Tibial nerve (tissue), 4 donors: ENCODE results near the gene IFNA2. TPM values are rescaled to one million over a fixed set of nuclear protein-coding genes. Genes with fewer than 3 reads are reported as not detected.
"Not testable (repeated sequence)": the region's sequence is repeated elsewhere in the genome, so short reads cannot be mapped to it uniquely, and the experiment has no call there.

ENCODE experiments used
- DNase-seq, 2 donors: peaks; one replicate each; pipeline ENCODE4 v3.0.0-alpha.2; 2019; ENCODE audit warnings: low spot score in 2 of 2
- H3K27ac ChIP-seq, 4 donors: fragments of 200-600 bp; sonication (generic) in 3 of 4; one replicate each; pipeline ENCODE4 v1.5.1; 2017 to 2019; ENCODE audit warnings: mild to moderate bottlenecking in 1 of 4
- H3K27me3 ChIP-seq, 2 donors: fragments of 200-600 bp; sonication (generic) in 1 of 2; one replicate each; pipeline versions ENCODE4 v1.5.1 to v1.6.0; 2017 to 2019
- H3K36me3 ChIP-seq, 3 donors: fragments of 200-600 bp; sonication (generic); one replicate each; pipeline ENCODE4 v1.5.1; 2018 to 2019
- H3K4me1 ChIP-seq, 4 donors: fragments of 200-600 bp; sonication (generic) in 3 of 4; one replicate each; pipeline ENCODE4 v1.5.1; 2017 to 2019
- H3K4me3 ChIP-seq, 4 donors: fragments of 200-600 bp; sonication (generic) in 3 of 4; one replicate each; pipeline ENCODE4 v1.5.1; 2017 to 2019; ENCODE audit warnings: mild to moderate bottlenecking in 1 of 4, moderate library complexity in 1 of 4
- H3K9me3 ChIP-seq, 4 donors: fragments of 200-600 bp; sonication (generic) in 3 of 4; one replicate each; pipeline ENCODE4 v1.5.1; 2017 to 2019
- CTCF ChIP-seq, 5 experiments: fragments of 200-600 bp in 3 of 5; fragments of 450-650 bp in 2 of 5; sonication (generic) in 3 of 5; IDR thresholded peaks; one replicate each; pipeline ENCODE4 v1.5.1; 2016 to 2019; ENCODE audit warnings: antibody characterized with exemption in 5 of 5, mild to moderate bottlenecking in 3 of 5, moderate library complexity in 2 of 5
- EP300 ChIP-seq, 2 donors: sonication (generic); formaldehyde crosslinking; IDR thresholded peaks; one replicate each; pipeline ENCODE4 v1.6.1; 2017; ENCODE audit warnings: antibody characterized with exemption in 2 of 2, mild to moderate bottlenecking in 1 of 2
- POLR2A ChIP-seq, 2 donors: fragments of 450-650 bp; IDR thresholded peaks; one replicate each; pipeline ENCODE4 v1.6.1; 2017; ENCODE audit warnings: antibody characterized with exemption in 2 of 2, mild to moderate bottlenecking in 2 of 2, moderate library complexity in 2 of 2
- WGBS, 2 donors: methylation state at CpG; one replicate each; pipeline ENCODE4 v1.1.5; 2018; 5-methylcytosine and 5-hydroxymethylcytosine counted together
- total RNA-seq, 4 donors: library from RNA; depleted of rRNA; stranded (reverse); fragments of >200 nt; gene quantifications; one replicate each; pipeline ENCODE4 v1.1.0, GENCODE V29; 2016

Gene IFNA2
- total RNA-seq, 4 donors from 2014 or later, result not detected

- no peak for DNase-seq
- no peak for TF ChIP-seq EP300 (IDR thresholded peaks at IDR 0.05)
- no peak for TF ChIP-seq POLR2A (IDR thresholded peaks at IDR 0.05)
- TF ChIP-seq CTCF (IDR thresholded peaks at IDR 0.05), result no peak
- no peaks in the 10 kb centered on the region for H3K4me1 ChIP-seq
- no peaks in the 10 kb centered on the region for H3K36me3 ChIP-seq
- H3K4me3 ChIP-seq, result no peak within 1 kb of the TSS
- no peak within 1 kb of the TSS for H3K27ac ChIP-seq
- WGBS, 2 donors, result 87 to 89% methylated on average over 3 of the region's 3 CpGs
- no peaks in the 10 kb centered on the region for H3K9me3 ChIP-seq
- H3K27me3 ChIP-seq, result no peaks in the 10 kb centered on the region
These were observed 17.2 kb downstream of the IFNA2 start, which contains the start of gene IFNA13 for GRCh38 chr9:21367957-21368356. IFNA13 (minus strand) TSS chr9:21368057; CDS start chr9:21368010, 47 bp downstream.

- DNase-seq, H3K9me3 ChIP-seq, H3K27ac ChIP-seq, H3K4me3 ChIP-seq, H3K27me3 ChIP-seq, H3K36me3 ChIP-seq, H3K4me1 ChIP-seq: not testable (repeated sequence)
- 90 to 95% methylated on average over 1 to 2 of the region's 2 CpGs for WGBS, 2 donors
These were observed 18.0 kb downstream of the IFNA2 start for GRCh38 chr9:21367169-21367568.

GRCh38 chr9:21362287-21362686, 22.9 kb downstream of the IFNA2 start:
- Histone ChIP-seq H3K27ac (no peak overlapping the region), H3K4me3 (no peak overlapping the region), H3K9me3 (no peaks in the 10 kb centered on the region), H3K36me3 (no peaks in the 10 kb centered on the region), H3K4me1 (no peaks in the 10 kb centered on the region), H3K27me3 (no peaks in the 10 kb centered on the region)
- DNase-seq, result no peak
- WGBS, 2 donors, result 83 to 87% methylated on average over 8 of the region's 8 CpGs
- TF ChIP-seq POLR2A (IDR thresholded peaks at IDR 0.05) (no peak), EP300 (IDR thresholded peaks at IDR 0.05) (no peak), CTCF (IDR thresholded peaks at IDR 0.05) (no peak)

- DNase-seq, result no peak
- 63 to 67% methylated on average over 7 of the region's 7 CpGs for WGBS, 2 donors
- Histone ChIP-seq H3K36me3 (no peaks in the 10 kb centered on the region), H3K9me3 (no peaks in the 10 kb centered on the region), H3K4me1 (no peaks in the 10 kb centered on the region), H3K27me3 (no peaks in the 10 kb centered on the region), H3K4me3 (no peak overlapping the region), H3K27ac (no peak overlapping the region)
- TF ChIP-seq EP300 (IDR thresholded peaks at IDR 0.05), result no peak
- no peak for TF ChIP-seq CTCF (IDR thresholded peaks at IDR 0.05)
- no peak for TF ChIP-seq POLR2A (IDR thresholded peaks at IDR 0.05)
These were observed 27.4 kb downstream of the IFNA2 start for GRCh38 chr9:21357479-21358460.

- Histone ChIP-seq H3K27ac (no peak within 1 kb of the TSS), H3K9me3 (no peaks in the 10 kb centered on the region), H3K27me3 (no peaks in the 10 kb centered on the region), H3K4me3 (no peak within 1 kb of the TSS), H3K4me1 (no peaks in the 10 kb centered on the region), H3K36me3 (no peaks in the 10 kb centered on the region)
- 84 to 91% methylated on average over 1 of the region's 1 CpG for WGBS, 2 donors
- TF ChIP-seq POLR2A (IDR thresholded peaks at IDR 0.05) (no peak), CTCF (IDR thresholded peaks at IDR 0.05) (no peak), EP300 (IDR thresholded peaks at IDR 0.05) (no peak)
- DNase-seq, result no peak
These were observed 34.4 kb downstream of the IFNA2 start, which contains the start of gene IFNA6 for GRCh38 chr9:21350787-21351186. IFNA6 (minus strand) TSS chr9:21350887; CDS start chr9:21350887, 0 bp downstream.
